Measurements from ENCODE around the gene PTPN11.

The PTPN11 gene

DNA sequence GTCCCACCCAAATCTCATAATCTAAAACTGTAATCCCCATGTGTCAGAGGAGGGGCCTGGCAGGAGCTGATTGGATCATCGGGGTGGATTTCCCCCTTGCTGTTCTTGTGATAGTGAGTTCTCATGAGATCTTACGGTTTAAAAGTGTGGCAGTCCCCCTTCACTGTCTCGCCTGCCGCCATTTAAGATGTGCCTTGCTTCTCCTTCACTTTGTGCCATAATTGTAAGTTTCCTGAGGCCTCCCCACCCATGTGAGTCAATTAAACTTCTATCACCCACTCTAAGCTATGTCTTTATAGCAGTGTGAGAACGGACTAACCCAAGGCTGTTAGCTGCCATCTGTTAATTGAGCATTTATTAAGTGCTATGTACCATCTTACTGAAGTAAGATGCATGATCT lies 105.1 kb downstream of the PTPN11 start:
- H3K9ac ChIP-seq (ENCODE audit: low read depth, low read length) = no peak overlapping the region
- no peak for DNase-seq
- no peaks in the 10 kb centered on the region for H3K27me3 ChIP-seq (ENCODE audit: insufficient read depth, low read length, poor library complexity)

DNA sequence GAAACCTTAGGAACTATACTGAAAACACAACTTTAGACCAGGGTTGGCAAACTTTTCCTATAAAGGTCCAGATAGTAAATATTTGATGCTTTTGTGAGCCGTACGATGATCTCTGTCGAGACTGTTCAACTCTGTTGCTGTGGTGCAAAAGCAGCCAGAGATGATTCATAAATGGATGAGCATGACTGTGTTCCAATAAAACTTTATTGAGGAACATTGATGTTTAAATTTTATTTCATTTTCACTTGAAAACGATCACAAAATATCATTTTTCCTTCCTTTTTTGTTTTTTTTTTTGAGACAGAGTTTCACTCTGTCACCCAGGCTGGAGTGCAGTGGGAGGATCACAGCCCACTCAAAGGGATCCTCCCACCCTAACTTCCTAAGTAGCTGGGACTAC lies 105.5 kb downstream of the PTPN11 start:
- H3K27ac ChIP-seq (ENCODE audit: low read length) = no peak overlapping the region
- H3K79me2 ChIP-seq (ENCODE audit: insufficient read depth, low read length) = no peaks in the 10 kb centered on the region
- H3K4me2 ChIP-seq (ENCODE audit: insufficient read depth, low read length) = no peak overlapping the region
- no peak for TF ChIP-seq EZH2 (IDR thresholded peaks at IDR 0.05; ENCODE audit: borderline replicate concordance, low read depth, low read length, severe bottlenecking)
- TF ChIP-seq, protein P1, sequence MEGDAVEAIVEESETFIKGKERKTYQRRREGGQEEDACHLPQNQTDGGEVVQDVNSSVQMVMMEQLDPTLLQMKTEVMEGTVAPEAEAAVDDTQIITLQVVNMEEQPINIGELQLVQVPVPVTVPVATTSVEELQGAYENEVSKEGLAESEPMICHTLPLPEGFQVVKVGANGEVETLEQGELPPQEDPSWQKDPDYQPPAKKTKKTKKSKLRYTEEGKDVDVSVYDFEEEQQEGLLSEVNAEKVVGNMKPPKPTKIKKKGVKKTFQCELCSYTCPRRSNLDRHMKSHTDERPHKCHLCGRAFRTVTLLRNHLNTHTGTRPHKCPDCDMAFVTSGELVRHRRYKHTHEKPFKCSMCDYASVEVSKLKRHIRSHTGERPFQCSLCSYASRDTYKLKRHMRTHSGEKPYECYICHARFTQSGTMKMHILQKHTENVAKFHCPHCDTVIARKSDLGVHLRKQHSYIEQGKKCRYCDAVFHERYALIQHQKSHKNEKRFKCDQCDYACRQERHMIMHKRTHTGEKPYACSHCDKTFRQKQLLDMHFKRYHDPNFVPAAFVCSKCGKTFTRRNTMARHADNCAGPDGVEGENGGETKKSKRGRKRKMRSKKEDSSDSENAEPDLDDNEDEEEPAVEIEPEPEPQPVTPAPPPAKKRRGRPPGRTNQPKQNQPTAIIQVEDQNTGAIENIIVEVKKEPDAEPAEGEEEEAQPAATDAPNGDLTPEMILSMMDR (IDR thresholded peaks at IDR 0.05; ENCODE audit: borderline replicate concordance, extremely low read depth, low read length, poor library complexity, severe bottlenecking) = no peak
- H4K20me1 ChIP-seq (ENCODE audit: insufficient read depth, low read length) = no peaks in the 10 kb centered on the region
- no peak overlapping the region for H3K9ac ChIP-seq (ENCODE audit: low read depth, low read length)
- no peaks in the 10 kb centered on the region for H3K27me3 ChIP-seq (ENCODE audit: insufficient read depth, low read length, poor library complexity)
- H2AFZ ChIP-seq (ENCODE audit: low read depth, low read length) = no peak overlapping the region
- DNase-seq = no peak
- H3K9me3 ChIP-seq (ENCODE audit: insufficient read depth, low read length, severe bottlenecking) = no peaks in the 10 kb centered on the region
- H3K4me1 ChIP-seq (ENCODE audit: insufficient read depth, low read length) = no peaks in the 10 kb centered on the region
- H3K36me3 ChIP-seq (ENCODE audit: insufficient read depth, low read length) = no peaks in the 10 kb centered on the region
- ATAC-seq (ENCODE audit: insufficient read depth, low read depth) = no peak
- H3K4me3 ChIP-seq (ENCODE audit: low read depth in 1 of 2, low read length in 2 of 2) = no peak overlapping the region

More for the DNA sequence above, 105.1 kb downstream of the PTPN11 start:
- Histone ChIP-seq H3K9me3 (ENCODE audit: insufficient read depth, low read length, severe bottlenecking) (no peaks in the 10 kb centered on the region), H3K79me2 (ENCODE audit: insufficient read depth, low read length) (no peaks in the 10 kb centered on the region), H4K20me1 (ENCODE audit: insufficient read depth, low read length) (no peaks in the 10 kb centered on the region), H3K4me2 (ENCODE audit: insufficient read depth, low read length) (no peak overlapping the region), H3K27ac (ENCODE audit: low read length) (no peak overlapping the region), H3K36me3 (ENCODE audit: insufficient read depth, low read length) (no peaks in the 10 kb centered on the region), H3K4me3 (ENCODE audit: low read depth in 1 of 2, low read length in 2 of 2) (no peak overlapping the region), H2AFZ (ENCODE audit: low read depth, low read length) (no peak overlapping the region), H3K4me1 (ENCODE audit: insufficient read depth, low read length) (no peaks in the 10 kb centered on the region)
- TF ChIP-seq EZH2 (IDR thresholded peaks at IDR 0.05; ENCODE audit: borderline replicate concordance, low read depth, low read length, severe bottlenecking) = no peak
- TF ChIP-seq, protein P1 (IDR thresholded peaks at IDR 0.05; ENCODE audit: borderline replicate concordance, extremely low read depth, low read length, poor library complexity, severe bottlenecking) = no peak
- no peak for ATAC-seq (ENCODE audit: insufficient read depth, low read depth)

DNA sequence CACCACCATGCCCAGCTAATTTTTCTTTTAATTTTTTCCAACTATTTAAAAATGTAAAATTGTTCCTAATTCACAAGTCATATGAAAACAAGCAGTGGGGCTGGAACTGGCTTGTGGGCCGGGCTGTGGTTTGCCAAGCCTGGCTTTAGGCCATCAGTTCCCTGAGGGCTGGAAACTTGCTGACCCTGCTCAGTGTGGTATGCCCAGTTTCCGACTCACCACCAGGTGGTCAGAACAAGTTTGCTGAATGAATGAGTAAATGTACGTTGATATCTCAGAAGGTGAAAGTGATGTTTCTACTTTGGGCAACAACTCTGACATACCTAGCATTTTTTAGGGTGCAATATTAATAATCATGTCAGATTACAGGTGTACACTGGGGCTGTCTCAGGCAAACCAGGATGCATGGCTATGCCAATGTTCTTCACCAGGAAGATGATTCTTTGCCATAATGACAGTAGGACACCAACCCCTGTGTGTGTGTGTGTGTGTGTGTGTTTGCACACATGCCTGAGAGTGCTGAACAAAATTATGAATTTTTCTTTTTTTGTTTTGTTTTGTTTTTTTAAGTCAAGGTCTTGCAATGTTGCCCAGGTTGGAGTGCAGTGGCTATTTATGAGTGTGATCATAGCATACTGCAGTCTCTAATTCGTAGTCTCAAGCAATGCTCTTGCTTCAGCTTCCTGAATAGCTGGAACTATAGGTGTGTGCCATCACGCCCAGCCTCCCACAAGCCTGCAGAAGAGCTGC lies 106.1 kb downstream of the PTPN11 start:
- no peak overlapping the region for H3K27ac ChIP-seq (ENCODE audit: low read length)
- H3K36me3 ChIP-seq (ENCODE audit: insufficient read depth, low read length) = no peaks in the 10 kb centered on the region
- H3K79me2 ChIP-seq (ENCODE audit: insufficient read depth, low read length) = no peaks in the 10 kb centered on the region
- H4K20me1 ChIP-seq (ENCODE audit: insufficient read depth, low read length) = no peaks in the 10 kb centered on the region
- H3K9ac ChIP-seq (ENCODE audit: low read depth, low read length) = no peak overlapping the region
- ATAC-seq (ENCODE audit: insufficient read depth, low read depth) (no peak), DNase-seq (no peak)
- TF ChIP-seq, protein P1 (IDR thresholded peaks at IDR 0.05; ENCODE audit: borderline replicate concordance, extremely low read depth, low read length, poor library complexity, severe bottlenecking) = no peak
- TF ChIP-seq EZH2 (IDR thresholded peaks at IDR 0.05; ENCODE audit: borderline replicate concordance, low read depth, low read length, severe bottlenecking) = no peak
- no peaks in the 10 kb centered on the region for H3K27me3 ChIP-seq (ENCODE audit: insufficient read depth, low read length, poor library complexity)
- H3K9me3 ChIP-seq (ENCODE audit: insufficient read depth, low read length, severe bottlenecking) = no peaks in the 10 kb centered on the region
- H3K4me3 ChIP-seq (ENCODE audit: low read depth in 1 of 2, low read length in 2 of 2) = no peak overlapping the region
- H3K4me1 ChIP-seq (ENCODE audit: insufficient read depth, low read length) = no peaks in the 10 kb centered on the region
- no peak overlapping the region for H3K4me2 ChIP-seq (ENCODE audit: insufficient read depth, low read length)
- H2AFZ ChIP-seq (ENCODE audit: low read depth, low read length) = no peak overlapping the region

Data from DND-41 (cell line).